ENCODE results near the gene PSME1.

DNA sequence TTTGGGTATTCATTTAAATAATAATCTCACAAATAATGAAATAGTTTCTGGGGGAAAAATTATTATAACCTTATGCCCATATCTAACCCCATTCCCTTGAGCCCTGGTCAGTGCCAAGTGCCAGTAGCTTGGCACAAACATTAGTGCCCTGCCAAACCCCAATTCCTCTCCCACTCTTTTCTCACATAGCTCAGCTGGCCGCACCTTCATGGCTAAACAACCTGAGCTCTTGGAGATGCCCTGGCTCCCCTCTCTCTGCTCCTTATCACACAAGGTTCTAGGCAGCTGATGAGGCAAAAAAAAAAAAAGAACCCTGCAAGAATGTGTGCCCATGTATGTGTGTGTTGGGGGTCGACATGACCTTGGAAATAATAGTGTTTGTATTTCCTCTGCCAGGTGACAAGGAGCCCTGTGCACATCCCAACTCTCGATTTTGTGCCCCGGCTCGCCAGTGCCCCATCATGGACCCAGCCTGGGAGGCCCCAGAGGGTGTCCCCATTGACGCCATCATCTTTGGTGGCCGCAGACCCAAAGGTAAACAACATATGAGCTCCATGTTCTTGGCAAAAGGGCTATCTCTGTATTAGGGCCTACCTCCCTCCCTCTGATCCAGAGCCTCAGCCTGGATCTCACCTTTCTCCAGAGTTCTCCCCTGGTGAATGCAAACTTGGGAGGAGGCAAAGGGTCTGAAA is 33.5 kb upstream of the PSME1 start:
- no peak for TF ChIP-seq EZH2 (IDR thresholded peaks at IDR 0.05; ENCODE audit: borderline replicate concordance, low read depth, low read length, poor library complexity, severe bottlenecking)
- TF ChIP-seq, protein P1, sequence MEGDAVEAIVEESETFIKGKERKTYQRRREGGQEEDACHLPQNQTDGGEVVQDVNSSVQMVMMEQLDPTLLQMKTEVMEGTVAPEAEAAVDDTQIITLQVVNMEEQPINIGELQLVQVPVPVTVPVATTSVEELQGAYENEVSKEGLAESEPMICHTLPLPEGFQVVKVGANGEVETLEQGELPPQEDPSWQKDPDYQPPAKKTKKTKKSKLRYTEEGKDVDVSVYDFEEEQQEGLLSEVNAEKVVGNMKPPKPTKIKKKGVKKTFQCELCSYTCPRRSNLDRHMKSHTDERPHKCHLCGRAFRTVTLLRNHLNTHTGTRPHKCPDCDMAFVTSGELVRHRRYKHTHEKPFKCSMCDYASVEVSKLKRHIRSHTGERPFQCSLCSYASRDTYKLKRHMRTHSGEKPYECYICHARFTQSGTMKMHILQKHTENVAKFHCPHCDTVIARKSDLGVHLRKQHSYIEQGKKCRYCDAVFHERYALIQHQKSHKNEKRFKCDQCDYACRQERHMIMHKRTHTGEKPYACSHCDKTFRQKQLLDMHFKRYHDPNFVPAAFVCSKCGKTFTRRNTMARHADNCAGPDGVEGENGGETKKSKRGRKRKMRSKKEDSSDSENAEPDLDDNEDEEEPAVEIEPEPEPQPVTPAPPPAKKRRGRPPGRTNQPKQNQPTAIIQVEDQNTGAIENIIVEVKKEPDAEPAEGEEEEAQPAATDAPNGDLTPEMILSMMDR (conservative IDR thresholded peaks at IDR 0.05; ENCODE audit: low read depth, low read length) = no peak

Measured in A673 (cell line).